Measurements from ENCODE around the gene MAN1A2.
"Not testable (repeated sequence)": the region's sequence is repeated elsewhere in the genome, so short reads cannot be mapped to it uniquely, and the experiment has no call there.

MAN1A2 gene

DNA sequence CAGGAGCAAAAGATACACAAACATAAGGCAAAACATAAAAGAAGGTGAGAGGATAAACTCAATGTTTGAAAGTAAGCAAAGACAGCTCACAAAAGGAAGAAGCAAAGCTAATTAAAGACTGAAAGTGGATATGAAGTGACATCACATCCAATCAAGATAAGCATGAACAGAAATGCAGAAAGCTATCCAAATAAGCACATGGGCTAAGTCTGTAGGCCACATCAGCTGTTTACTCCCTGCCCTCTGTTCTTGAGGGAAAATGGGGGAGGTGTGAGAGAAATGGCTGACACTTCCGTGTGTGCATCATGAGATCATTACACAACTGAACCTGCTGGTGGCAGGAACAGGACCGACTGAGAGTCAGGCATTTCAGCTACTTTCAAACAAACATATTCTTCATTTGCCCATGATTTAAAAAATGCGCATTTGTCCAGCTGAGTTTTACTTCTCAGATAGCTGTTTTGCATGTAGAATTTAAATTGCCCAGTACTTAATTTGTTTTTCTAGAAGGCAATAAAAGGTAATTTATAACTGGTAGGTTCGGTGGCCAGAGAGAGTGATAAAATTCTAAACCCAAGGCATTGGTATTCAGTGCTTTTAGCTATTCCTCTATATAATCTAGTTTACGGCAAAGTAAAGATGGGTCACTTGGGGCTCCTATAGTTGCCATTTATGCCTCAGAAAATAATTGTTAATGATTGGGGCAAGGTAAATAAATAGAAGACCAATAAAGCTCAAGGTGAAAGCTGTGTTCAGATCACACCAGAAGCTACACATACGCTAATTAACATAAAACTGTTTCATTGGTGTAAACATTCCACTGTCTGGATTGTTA, 27.2 kb upstream of the MAN1A2 start:
- no peaks in the 10 kb centered on the region for H3K36me3 ChIP-seq (ENCODE audit: control insufficient read depth in 1 of 2, insufficient read depth in 2 of 2, low read length in 2 of 2)
- no peaks in the 10 kb centered on the region for H3K9me3 ChIP-seq (ENCODE audit: control insufficient read depth in 1 of 2, low read length in 2 of 2)
- H3K4me3 ChIP-seq (ENCODE audit: low read depth in 1 of 2, low read length in 2 of 2), result no peak overlapping the region
- no peaks in the 10 kb centered on the region for H3K27me3 ChIP-seq (ENCODE audit: low read depth, low read length)
- no peak overlapping the region for H3K27ac ChIP-seq (ENCODE audit: low read length)
- no peaks in the 10 kb centered on the region for H3K4me1 ChIP-seq (ENCODE audit: control insufficient read depth in 1 of 2, insufficient read depth in 2 of 2, low read length in 2 of 2)

DNA sequence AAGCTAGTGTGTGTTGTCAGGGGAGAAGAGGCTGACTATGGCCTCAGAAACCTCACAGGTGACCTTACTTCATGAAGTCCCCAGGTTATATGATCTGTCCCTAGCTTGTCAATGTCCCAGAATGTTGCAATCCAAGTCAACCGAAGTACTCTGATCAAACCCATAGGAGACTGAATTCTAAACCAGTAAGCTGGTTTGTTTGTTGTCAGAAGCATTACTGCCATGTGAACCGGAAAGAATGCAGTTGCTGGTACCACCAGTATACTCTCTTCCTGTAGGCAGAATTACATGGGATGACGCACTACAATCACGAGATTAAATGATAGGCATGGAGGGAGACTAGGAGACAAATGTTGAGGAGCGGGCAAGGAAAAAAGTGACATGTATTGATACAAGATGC, 26.1 kb upstream of the MAN1A2 start:
- H3K4me1 ChIP-seq (ENCODE audit: control insufficient read depth in 1 of 2, insufficient read depth in 2 of 2, low read length in 2 of 2), result no peaks in the 10 kb centered on the region
- H3K4me3 ChIP-seq (ENCODE audit: low read depth in 1 of 2, low read length in 2 of 2), result no peak overlapping the region
- no peaks in the 10 kb centered on the region for H3K36me3 ChIP-seq (ENCODE audit: control insufficient read depth in 1 of 2, insufficient read depth in 2 of 2, low read length in 2 of 2)
- no peaks in the 10 kb centered on the region for H3K9me3 ChIP-seq (ENCODE audit: control insufficient read depth in 1 of 2, low read length in 2 of 2)
- H3K27ac ChIP-seq (ENCODE audit: low read length), result no peak overlapping the region
- H3K27me3 ChIP-seq (ENCODE audit: low read depth, low read length), result no peaks in the 10 kb centered on the region

DNA sequence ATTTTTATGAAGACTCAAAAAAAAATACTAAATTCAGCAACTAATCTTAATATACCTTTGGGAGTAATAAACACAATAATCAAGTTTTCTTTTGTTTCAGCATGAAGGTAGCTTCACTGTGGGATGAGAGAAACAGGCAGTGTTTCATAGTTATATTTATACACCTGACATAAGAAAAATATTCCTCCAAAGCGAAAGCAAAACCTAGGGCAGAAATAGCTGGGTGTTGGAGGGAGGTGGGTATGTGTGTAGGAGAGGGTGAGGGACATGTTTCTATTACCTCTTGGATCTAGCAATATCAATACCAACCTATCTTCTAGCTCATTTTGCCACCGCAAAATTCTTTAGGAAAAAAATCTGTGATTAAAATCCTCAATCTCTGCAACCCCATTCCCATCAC, 24.9 kb upstream of the MAN1A2 start:
- Histone ChIP-seq H3K36me3 (ENCODE audit: control insufficient read depth in 1 of 2, insufficient read depth in 2 of 2, low read length in 2 of 2) (no peaks in the 10 kb centered on the region), H3K9me3 (ENCODE audit: control insufficient read depth in 1 of 2, low read length in 2 of 2) (no peaks in the 10 kb centered on the region), H3K27ac (ENCODE audit: low read length) (no peak overlapping the region), H3K4me1 (ENCODE audit: control insufficient read depth in 1 of 2, insufficient read depth in 2 of 2, low read length in 2 of 2) (no peaks in the 10 kb centered on the region), H3K4me3 (ENCODE audit: low read depth in 1 of 2, low read length in 2 of 2) (no peak overlapping the region), H3K27me3 (ENCODE audit: low read depth, low read length) (no peaks in the 10 kb centered on the region)

DNA sequence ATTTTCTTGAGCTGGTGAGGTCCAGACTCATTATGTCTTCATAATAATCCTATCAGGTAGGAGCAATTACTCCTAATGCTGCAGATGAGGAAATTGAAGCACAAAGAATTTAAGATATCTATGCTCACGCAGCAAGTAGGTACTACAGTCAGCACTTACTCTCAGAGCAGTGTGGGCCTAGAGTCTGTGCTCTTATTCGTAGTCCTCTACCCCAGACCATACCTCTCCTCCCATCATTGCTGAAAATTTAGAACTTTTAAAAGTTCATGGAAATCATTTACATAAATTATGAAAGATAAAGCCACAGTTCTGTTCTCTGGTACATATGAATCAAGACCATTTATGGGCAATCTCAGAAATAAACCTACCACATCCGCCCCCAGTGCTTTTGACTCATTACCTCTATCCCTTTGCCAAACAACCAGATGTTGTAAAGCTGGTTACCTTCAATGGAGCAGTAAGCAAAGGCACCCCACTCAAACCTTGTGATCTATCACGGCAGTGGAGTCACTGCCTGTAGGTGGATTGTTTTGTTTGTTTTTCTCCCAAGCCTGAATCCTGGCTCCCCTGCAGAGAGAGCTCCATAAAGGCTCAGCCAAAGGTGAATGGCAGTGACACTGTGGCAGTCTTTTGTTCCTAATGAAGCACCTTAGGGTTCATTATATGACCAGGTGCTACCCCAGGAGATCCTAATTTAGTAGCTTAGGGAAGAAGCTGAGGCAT, 20.9 kb upstream of the MAN1A2 start:
- H3K9me3 ChIP-seq (ENCODE audit: control insufficient read depth in 1 of 2, low read length in 2 of 2), result no peaks in the 10 kb centered on the region
- H3K4me1 ChIP-seq (ENCODE audit: control insufficient read depth in 1 of 2, insufficient read depth in 2 of 2, low read length in 2 of 2), result no peaks in the 10 kb centered on the region
- H3K27ac ChIP-seq (ENCODE audit: low read length), result no peak overlapping the region

DNA sequence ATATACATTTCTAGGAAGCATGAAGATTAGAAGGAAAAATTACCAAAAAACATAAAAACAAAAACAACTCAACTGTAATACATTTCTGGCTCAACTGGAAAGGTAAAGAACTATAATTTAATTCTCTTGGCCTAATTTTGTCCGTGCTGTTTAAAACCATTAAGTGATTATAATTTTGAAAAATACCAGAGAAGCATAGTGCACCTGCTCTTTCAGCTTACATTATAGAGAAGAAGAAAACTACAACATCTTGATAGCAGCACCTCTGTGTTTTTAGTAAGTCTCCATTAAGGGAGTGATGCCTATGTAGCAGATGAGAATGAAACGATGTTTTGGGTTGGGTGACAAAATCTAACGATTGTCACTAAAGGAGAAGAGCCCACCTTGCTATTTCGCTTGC, 19.3 kb upstream of the MAN1A2 start:
- no peaks in the 10 kb centered on the region for H3K27me3 ChIP-seq (ENCODE audit: low read depth, low read length)
- no peaks in the 10 kb centered on the region for H3K36me3 ChIP-seq (ENCODE audit: control insufficient read depth in 1 of 2, insufficient read depth in 2 of 2, low read length in 2 of 2)
- no peaks in the 10 kb centered on the region for H3K9me3 ChIP-seq (ENCODE audit: control insufficient read depth in 1 of 2, low read length in 2 of 2)
- no peaks in the 10 kb centered on the region for H3K4me1 ChIP-seq (ENCODE audit: control insufficient read depth in 1 of 2, insufficient read depth in 2 of 2, low read length in 2 of 2)
- no peak overlapping the region for H3K27ac ChIP-seq (ENCODE audit: low read length)
- no peak overlapping the region for H3K4me3 ChIP-seq (ENCODE audit: low read depth in 1 of 2, low read length in 2 of 2)

More for the DNA sequence above, 20.9 kb upstream of the MAN1A2 start:
- H3K36me3 ChIP-seq (ENCODE audit: control insufficient read depth in 1 of 2, insufficient read depth in 2 of 2, low read length in 2 of 2), result no peaks in the 10 kb centered on the region
- H3K4me3 ChIP-seq (ENCODE audit: low read depth in 1 of 2, low read length in 2 of 2), result no peak overlapping the region
- H3K27me3 ChIP-seq (ENCODE audit: low read depth, low read length), result no peaks in the 10 kb centered on the region

DNA sequence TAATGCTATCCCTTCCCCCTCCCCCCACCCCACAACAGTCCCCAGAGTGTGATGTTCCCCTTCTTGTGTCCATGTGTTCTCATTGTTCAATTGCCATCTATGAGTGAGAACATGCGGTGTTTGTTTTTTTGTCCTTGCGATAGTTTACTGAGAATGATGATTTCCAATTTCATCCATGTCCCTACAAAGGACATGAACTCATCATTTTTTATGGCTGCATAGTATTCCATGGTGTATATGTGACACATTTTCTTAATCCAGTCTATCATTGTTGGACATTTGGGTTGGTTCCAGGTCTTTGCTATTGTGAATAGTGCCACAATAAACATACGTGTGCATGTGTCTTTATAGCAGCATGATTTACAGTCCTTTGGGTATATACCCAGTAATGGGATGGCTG, 14.6 kb upstream of the MAN1A2 start:
- H3K4me1 ChIP-seq (ENCODE audit: control insufficient read depth in 1 of 2, insufficient read depth in 2 of 2, low read length in 2 of 2); H3K9me3 ChIP-seq (ENCODE audit: control insufficient read depth in 1 of 2, low read length in 2 of 2); H3K36me3 ChIP-seq (ENCODE audit: control insufficient read depth in 1 of 2, insufficient read depth in 2 of 2, low read length in 2 of 2); H3K27me3 ChIP-seq (ENCODE audit: low read depth, low read length); H3K27ac ChIP-seq (ENCODE audit: low read length); H3K4me3 ChIP-seq (ENCODE audit: low read depth in 1 of 2, low read length in 2 of 2): not testable (repeated sequence)

DNA sequence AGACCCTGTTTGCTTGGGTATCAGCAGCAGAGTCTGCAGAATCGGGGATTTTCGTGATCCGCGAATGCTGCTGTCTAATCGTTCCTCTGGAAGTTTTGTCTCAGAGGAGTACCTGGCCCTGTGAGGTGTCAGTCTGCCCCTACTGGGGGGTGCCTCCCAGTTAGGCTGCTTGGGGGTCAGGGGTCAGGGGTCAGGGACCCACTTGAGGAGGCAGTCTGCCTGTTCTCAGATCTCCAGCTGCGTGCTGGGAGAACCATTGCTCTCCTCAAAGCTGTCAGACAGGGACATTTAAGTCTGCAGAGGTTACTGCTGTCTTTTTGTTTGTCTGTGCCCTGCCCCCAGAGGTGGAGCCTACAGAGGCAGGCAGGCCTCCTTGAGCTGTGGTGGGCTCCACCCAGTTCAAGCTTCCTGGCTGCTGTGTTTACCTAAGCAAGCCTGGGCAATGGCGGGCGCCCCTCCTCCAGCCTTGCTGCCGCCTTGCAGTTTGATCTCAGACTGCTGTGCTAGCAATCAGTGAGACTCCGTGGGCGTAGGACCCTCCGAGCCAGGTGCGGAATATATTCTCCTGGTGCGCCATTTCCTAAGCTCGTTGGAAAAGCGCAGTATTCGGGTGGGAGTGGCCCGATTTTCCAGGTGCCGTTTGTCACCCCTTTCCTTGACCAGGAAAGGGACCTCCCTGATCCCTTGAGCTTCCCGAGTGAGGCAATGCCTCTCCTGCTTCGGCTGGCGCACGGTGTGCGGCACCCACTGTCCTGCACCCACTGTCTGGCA, 9.2 kb upstream of the MAN1A2 start:
- not testable (repeated sequence) for H3K4me3 ChIP-seq (ENCODE audit: low read depth in 1 of 2, low read length in 2 of 2); H3K9me3 ChIP-seq (ENCODE audit: control insufficient read depth in 1 of 2, low read length in 2 of 2); H3K27ac ChIP-seq (ENCODE audit: low read length); H3K36me3 ChIP-seq (ENCODE audit: control insufficient read depth in 1 of 2, insufficient read depth in 2 of 2, low read length in 2 of 2); H3K4me1 ChIP-seq (ENCODE audit: control insufficient read depth in 1 of 2, insufficient read depth in 2 of 2, low read length in 2 of 2); H3K27me3 ChIP-seq (ENCODE audit: low read depth, low read length)

DNA sequence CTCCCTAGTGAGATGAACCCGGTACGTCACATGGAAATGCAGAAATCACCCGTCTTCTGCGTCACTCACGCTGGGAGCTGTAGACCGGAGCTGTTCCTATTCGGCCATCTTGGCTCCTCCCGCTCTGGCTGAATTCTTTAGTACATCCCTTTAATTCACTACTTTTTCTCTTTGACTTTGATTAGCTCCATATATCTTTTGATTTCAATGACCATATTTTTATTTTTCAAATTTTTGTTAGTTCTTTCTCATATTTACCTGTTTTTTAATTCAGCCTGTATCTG, 8.7 kb upstream of the MAN1A2 start:
- H3K27me3 ChIP-seq (ENCODE audit: low read depth, low read length); H3K36me3 ChIP-seq (ENCODE audit: control insufficient read depth in 1 of 2, insufficient read depth in 2 of 2, low read length in 2 of 2); H3K9me3 ChIP-seq (ENCODE audit: control insufficient read depth in 1 of 2, low read length in 2 of 2); H3K27ac ChIP-seq (ENCODE audit: low read length); H3K4me3 ChIP-seq (ENCODE audit: low read depth in 1 of 2, low read length in 2 of 2); H3K4me1 ChIP-seq (ENCODE audit: control insufficient read depth in 1 of 2, insufficient read depth in 2 of 2, low read length in 2 of 2): not testable (repeated sequence)

DNA sequence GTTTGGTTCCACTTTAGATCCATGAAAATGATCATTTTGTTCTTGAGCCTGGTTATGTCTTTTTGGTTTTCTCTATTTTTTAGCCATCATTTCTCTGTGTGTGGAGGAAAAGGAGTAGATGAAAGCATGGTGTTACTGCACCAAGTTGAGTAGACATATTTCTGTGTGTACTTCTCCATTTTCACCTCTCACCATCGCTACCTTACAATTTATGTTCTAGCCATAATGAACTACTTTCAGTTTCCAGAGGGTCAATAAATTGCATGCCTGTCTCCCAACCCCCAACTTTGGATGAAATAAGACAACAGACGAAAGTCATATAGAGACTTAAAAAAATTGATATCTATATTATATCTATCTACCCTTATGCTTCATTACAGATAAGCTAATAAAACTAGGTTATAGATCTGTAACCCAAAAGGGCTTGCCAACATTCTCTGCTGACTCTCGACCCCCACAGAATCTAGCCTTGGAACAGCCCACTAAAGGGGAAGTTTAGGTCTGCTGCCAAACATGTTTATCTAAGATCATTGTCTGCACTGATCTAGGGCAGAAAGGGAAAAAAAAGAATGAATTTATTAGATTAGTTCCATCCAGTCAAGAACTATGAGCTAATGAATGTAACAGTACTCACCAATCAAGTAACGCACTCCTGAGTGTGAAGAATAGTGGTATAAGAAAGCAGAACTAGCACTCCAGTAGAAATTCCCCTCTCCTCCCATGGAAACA, 7.5 kb upstream of the MAN1A2 start:
- H3K4me3 ChIP-seq (ENCODE audit: low read depth in 1 of 2, low read length in 2 of 2), result no peak overlapping the region
- H3K27me3 ChIP-seq (ENCODE audit: low read depth, low read length), result no peaks in the 10 kb centered on the region
- H3K27ac ChIP-seq (ENCODE audit: low read length), result no peak overlapping the region
- no peaks in the 10 kb centered on the region for H3K36me3 ChIP-seq (ENCODE audit: control insufficient read depth in 1 of 2, insufficient read depth in 2 of 2, low read length in 2 of 2)
- no peaks in the 10 kb centered on the region for H3K4me1 ChIP-seq (ENCODE audit: control insufficient read depth in 1 of 2, insufficient read depth in 2 of 2, low read length in 2 of 2)
- H3K9me3 ChIP-seq (ENCODE audit: control insufficient read depth in 1 of 2, low read length in 2 of 2), result no peaks in the 10 kb centered on the region

DNA sequence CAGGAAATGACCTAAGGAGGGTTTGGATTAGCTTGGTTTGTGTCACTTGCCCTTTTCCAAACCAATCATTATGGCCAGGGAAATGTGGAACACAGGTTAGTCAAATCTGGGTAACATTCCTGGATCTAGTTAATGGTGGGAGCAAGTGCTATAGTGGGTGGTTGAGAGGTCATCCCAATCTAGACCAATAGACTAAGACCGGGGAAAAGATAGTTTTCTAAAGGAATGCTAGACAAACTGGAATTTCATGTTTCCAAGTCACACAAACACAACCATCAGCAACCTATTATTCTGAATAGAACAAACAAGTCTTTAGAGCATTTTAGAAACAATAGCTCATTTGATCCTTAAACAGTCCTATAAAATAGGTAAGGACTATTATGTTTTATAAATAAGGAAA, 4.3 kb upstream of the MAN1A2 start:
- no peaks in the 10 kb centered on the region for H3K27me3 ChIP-seq (ENCODE audit: low read depth, low read length)

DNA sequence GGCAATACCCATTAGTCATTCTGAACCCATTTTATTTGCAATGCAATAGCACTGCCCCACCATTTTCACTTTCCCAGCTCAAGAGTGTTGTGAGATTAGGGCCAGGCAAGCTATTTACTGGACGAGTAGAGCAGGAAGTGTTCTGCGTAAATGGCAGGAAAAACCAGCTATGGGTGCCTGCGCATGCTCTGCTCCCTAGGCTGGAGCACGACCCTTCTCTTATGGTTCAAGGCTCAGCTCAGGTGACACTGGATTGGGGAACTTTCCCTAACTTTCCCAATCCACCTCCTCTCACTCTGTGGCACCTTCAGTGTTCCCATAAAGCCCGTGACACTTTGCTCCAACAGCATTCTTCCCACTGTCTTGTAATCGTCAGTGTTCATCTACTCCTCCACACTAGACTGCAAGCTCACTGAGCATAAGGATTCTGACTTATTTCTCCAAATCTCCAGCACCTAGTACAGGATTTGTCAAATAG, 3.6 kb upstream of the MAN1A2 start:
- Histone ChIP-seq H3K36me3 (ENCODE audit: control insufficient read depth in 1 of 2, insufficient read depth in 2 of 2, low read length in 2 of 2) (no peaks in the 10 kb centered on the region), H3K4me3 (ENCODE audit: low read depth in 1 of 2, low read length in 2 of 2) (no peak overlapping the region), H3K9me3 (ENCODE audit: control insufficient read depth in 1 of 2, low read length in 2 of 2) (no peaks in the 10 kb centered on the region)

More for the DNA sequence above, 4.3 kb upstream of the MAN1A2 start:
- Histone ChIP-seq H3K4me3 (ENCODE audit: low read depth in 1 of 2, low read length in 2 of 2) (no peak overlapping the region), H3K4me1 (ENCODE audit: control insufficient read depth in 1 of 2, insufficient read depth in 2 of 2, low read length in 2 of 2) (peaks cover 3 to 10% of the 10 kb centered on the region in 2 donors), H3K9me3 (ENCODE audit: control insufficient read depth in 1 of 2, low read length in 2 of 2) (no peaks in the 10 kb centered on the region), H3K36me3 (ENCODE audit: control insufficient read depth in 1 of 2, insufficient read depth in 2 of 2, low read length in 2 of 2) (no peaks in the 10 kb centered on the region), H3K27ac (ENCODE audit: low read length) (no peak overlapping the region)

More for the DNA sequence above, 3.6 kb upstream of the MAN1A2 start:
- Histone ChIP-seq H3K4me1 (ENCODE audit: control insufficient read depth in 1 of 2, insufficient read depth in 2 of 2, low read length in 2 of 2) (peaks cover 3 to 10% of the 10 kb centered on the region in 2 donors), H3K27ac (ENCODE audit: low read length) (no peak overlapping the region), H3K27me3 (ENCODE audit: low read depth, low read length) (no peaks in the 10 kb centered on the region)
